IMR-90 (cell line): ENCODE measurements around the gene GNA15. TPM values are rescaled to one million over a fixed set of nuclear protein-coding genes. Genes with fewer than 3 reads are reported as not detected.

ENCODE experiments used
- ATAC-seq: fragments of 200-7000 bp; cut with Tn5 transposase; 2 replicates; pipeline ENCODE4 v1.9.1; 2020; ENCODE audit warnings: low read depth, mild to moderate bottlenecking, moderate library complexity
- BruUV-seq: library from RNA; stranded (reverse); fragments of 400-500 nt; replicated peaks from 2 replicates; lab custom pipeline; 2021; lab: Mats Ljungman, UMichigan
- CTCF ChIA-PET: fragments of 300-600 bp; formaldehyde crosslinking; extraction: SDS; loops from one replicate; lab custom pipeline; 2021; ENCODE audit warnings: antibody characterized with exemption; lab: Yijun Ruan, JAX
- POLR2A ChIA-PET: fragments of 300-600 bp; sonication (Branson Sonifier 250); formaldehyde crosslinking; loops from one replicate; lab custom pipeline; 2022; ENCODE audit warnings: antibody characterized with exemption; ENCODE audit not compliant: unreplicated experiment; lab: Charles Lee
- DNase-seq: peaks from one replicate; pipeline ENCODE4 v3.0.0; 2013
- H2AFZ ChIP-seq: replicated peaks from 2 replicates; pipeline ENCODE3; 2013; ENCODE audit warnings: low read length, mild to moderate bottlenecking; ENCODE audit not compliant: poor library complexity
- H2AK5ac ChIP-seq: 2 replicates; pipeline ENCODE4 v1.6.1; 2013; ENCODE audit warnings: low read depth, low read length, inconsistent platforms
- H2AK9ac ChIP-seq: replicated peaks from 2 replicates; pipeline ENCODE3; 2013; ENCODE audit warnings: mild to moderate bottlenecking, low read depth, low read length, moderate library complexity; ENCODE audit not compliant: poor library complexity
- H2BK120ac ChIP-seq: 2 replicates; pipeline ENCODE4 v1.6.1; 2013; ENCODE audit warnings: low read depth, low read length, inconsistent platforms
- H2BK15ac ChIP-seq: 3 replicates; pipeline ENCODE4 v1.6.1; 2013; ENCODE audit warnings: low read depth, low read length, inconsistent platforms
- H2BK20ac ChIP-seq: 2 replicates; pipeline ENCODE4 v1.6.1; 2013; ENCODE audit warnings: low read depth, mild to moderate bottlenecking, inconsistent platforms, low read length, moderate library complexity
- H2BK5ac ChIP-seq: 2 replicates; pipeline ENCODE4 v1.6.1; 2013; ENCODE audit warnings: mild to moderate bottlenecking, low read depth, low read length, inconsistent platforms; ENCODE audit not compliant: poor library complexity, severe bottlenecking
- H3K14ac ChIP-seq: replicated peaks from 2 replicates; pipeline ENCODE4 v1.6.1; 2013; ENCODE audit warnings: low read depth, low read length, inconsistent platforms
- H3K18ac ChIP-seq: 2 replicates; pipeline ENCODE4 v1.6.1; 2013; ENCODE audit warnings: low read depth, low read length, control low read depth
- H3K23ac ChIP-seq: 2 replicates; pipeline ENCODE4 v1.6.1; 2013; ENCODE audit warnings: low read depth, low read length, inconsistent platforms
- H3K27ac ChIP-seq: 2 replicates; pipeline ENCODE4 v1.5.1; 2013; ENCODE audit warnings: mild to moderate bottlenecking, control low read depth, low read length; ENCODE audit not compliant: insufficient read depth
- H3K27me3 ChIP-seq: 2 replicates; pipeline ENCODE4 v1.6.1; 2013; ENCODE audit warnings: low read length; ENCODE audit not compliant: control insufficient read depth, insufficient read depth
- H3K36me3 ChIP-seq: 2 replicates; pipeline ENCODE4 v1.6.1; 2013; ENCODE audit warnings: low read length, mixed read lengths; ENCODE audit not compliant: control insufficient read depth, insufficient read depth
- H3K4ac ChIP-seq: 2 replicates; pipeline ENCODE4 v1.6.1; 2013; ENCODE audit warnings: low read depth, low read length, inconsistent platforms
- H3K4me1 ChIP-seq: 2 replicates; pipeline ENCODE4 v1.6.1; 2013; ENCODE audit warnings: low read length, mixed read lengths; ENCODE audit not compliant: control insufficient read depth, insufficient read depth
- H3K4me2 ChIP-seq: 2 replicates; pipeline ENCODE4 v1.6.1; 2013; ENCODE audit warnings: low read depth, mild to moderate bottlenecking, control low read depth, low read length, moderate library complexity
- H3K4me3 ChIP-seq: 2 replicates; pipeline ENCODE4 v1.5.1; 2013; ENCODE audit warnings: low read depth, mild to moderate bottlenecking, control low read depth, low read length, moderate library complexity; ENCODE audit not compliant: insufficient read depth
- H3K56ac ChIP-seq: 2 replicates; pipeline ENCODE4 v1.6.1; 2013; ENCODE audit warnings: low read length, inconsistent platforms; ENCODE audit not compliant: insufficient read depth; ENCODE audit errors: extremely low read depth
- H3K79me1 ChIP-seq, 2 experiments: 2 replicates each; pipeline ENCODE4 v1.6.1; 2013; ENCODE audit warnings: low read length in 2 of 2, inconsistent platforms in 1 of 2, low read depth in 1 of 2
- H3K9ac ChIP-seq: 2 replicates; pipeline ENCODE4 v1.6.1; 2013; ENCODE audit warnings: low read depth, low read length, control low read depth
- H3K9me1 ChIP-seq: 2 replicates; pipeline ENCODE4 v1.6.1; 2013; ENCODE audit warnings: low read length, inconsistent platforms; ENCODE audit not compliant: insufficient read depth
- H3K9me3 ChIP-seq: 2 replicates; pipeline ENCODE4 v1.6.1; 2013; ENCODE audit warnings: low read length; ENCODE audit not compliant: control insufficient read depth, insufficient read depth
- H4K20me1 ChIP-seq: 2 replicates; pipeline ENCODE4 v1.6.1; 2013; ENCODE audit warnings: low read length, inconsistent platforms; ENCODE audit not compliant: insufficient read depth
- H4K5ac ChIP-seq: 2 replicates; pipeline ENCODE4 v1.6.1; 2013; ENCODE audit warnings: mild to moderate bottlenecking, low read depth, low read length, control low read depth
- H4K8ac ChIP-seq, 2 experiments: 2 replicates each; pipeline ENCODE4 v1.6.1; 2013; ENCODE audit warnings: low read depth in 2 of 2, low read length in 2 of 2, control low read depth in 1 of 2, inconsistent platforms in 1 of 2
- H4K91ac ChIP-seq: 2 replicates; pipeline ENCODE4 v1.6.1; 2013; ENCODE audit warnings: low read depth, low read length, inconsistent platforms; ENCODE audit not compliant: insufficient read depth
- FOS ChIP-seq: fragments of 150-350 bp; IDR thresholded peaks from 2 replicates; pipeline ENCODE4 v1.6.1; 2016; ENCODE audit warnings: low read depth, low read length
- RFX5 ChIP-seq: IDR thresholded peaks from 2 replicates; pipeline ENCODE4 v1.8.0; 2012; ENCODE audit warnings: low read depth, mild to moderate bottlenecking, low read length, moderate library complexity
- WGBS, 2 experiments: methylation state at CpG; one replicate each; pipeline versions ENCODE4 v1.1.5 to v1.1.7; 2013; ENCODE audit warnings: missing lambda C conversion rate in 2 of 2; ENCODE audit not compliant: insufficient read length in 1 of 2; ENCODE audit errors: extremely low coverage in 2 of 2; 5-methylcytosine and 5-hydroxymethylcytosine counted together
- dilution Hi-C: fragments of 300-500 bp; cut with HindIII; formaldehyde crosslinking; loops from one replicate; pipeline ENCODE4 v1.14.3; 2018; ENCODE audit warnings: low sequenced_read_pairs; ENCODE audit not compliant: unreplicated experiment
- in situ Hi-C: fragments of 300-500 bp; cut with MboI; formaldehyde crosslinking; loops from 3 replicates; pipeline ENCODE4 v1.14.3; 2019; ENCODE audit warnings: low sequenced_read_pairs, inconsistent platforms, mixed read lengths
- intact Hi-C: fragments of 100-400 bp; cut with micrococcal nuclease; formaldehyde crosslinking; loops from 2 replicates; pipeline ENCODE4 v1.10.0; 2022
- polyA plus RNA-seq, 3 experiments: library from polyadenylated mRNA; depleted of rRNA; stranded (reverse); fragments of >200 nt; gene quantifications; 2 replicates each; pipeline ENCODE4 v1.2.3, GENCODE V29; 2012; ENCODE audit warnings: low replicate concordance in 1 of 3
- total RNA-seq: library from RNA; depleted of rRNA; stranded (reverse); fragments of >200 nt; gene quantifications from 2 replicates; pipeline ENCODE4 v1.2.3, GENCODE V29; 2012
- TF ChIP-seq, protein P1 (sequence below): conservative IDR thresholded peaks from 2 replicates; pipeline ENCODE4 v1.5.1; 2012; ENCODE audit warnings: mild to moderate bottlenecking, low read depth, low read length, improper control_type of control experiment

The GNA15 gene
- total and polyA plus RNA-seq, 2 of the 4 experiments (the other 2 are of a cell fraction) = 0.18 TPM; not detected in 1

DNA sequence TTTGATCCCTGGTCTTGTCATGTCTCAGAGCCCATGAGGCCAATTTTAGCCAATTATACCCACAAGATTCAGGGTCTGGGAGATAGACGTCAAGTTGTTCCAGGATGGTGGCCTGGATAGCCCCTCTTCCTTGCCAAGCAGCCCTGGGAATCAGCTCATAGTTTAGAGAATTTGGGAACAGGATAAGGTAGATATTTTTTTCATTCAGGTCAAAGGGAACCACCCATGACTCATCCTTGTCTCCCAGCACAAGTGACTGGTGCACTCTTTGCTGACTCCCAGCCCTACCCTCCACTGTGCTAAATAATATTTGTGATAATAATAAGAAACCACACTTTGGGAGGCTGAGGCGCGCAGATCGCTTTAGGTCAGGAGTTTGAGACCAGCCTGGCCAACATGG lies 25.6 kb downstream of the GNA15 start:
- ATAC-seq = peak; percentile 35; the same call in 1 of the 2 replicates
- in situ Hi-C loops = loop anchor here (5.0 kb wide), 1 partner anchor 204 kb away; no protein-coding TSS in a partner anchor
- no CpG with 5 or more reads among the region's 4 CpGs for WGBS, 2 experiments

More for the DNA sequence above, 25.6 kb downstream of the GNA15 start:
- H3K36me3 ChIP-seq = no peaks in the 10 kb centered on the region
- ChIA-PET CTCF (interaction anchor here (1.1 to 1.2 kb wide), 2 partner anchors 85 to 211 kb away, joined by 3 read pairs; no protein-coding TSS in a partner anchor), POLR2A (no interaction called here)
- H3K4ac ChIP-seq = no peak overlapping the region; the same call in 1 of the 2 replicates
- dilution Hi-C loops (no loop called here), intact Hi-C loops (no loop called here)
- no peak overlapping the region for H3K9ac ChIP-seq
- no peak overlapping the region for H2AK9ac ChIP-seq
- no peaks in the 10 kb centered on the region; the same call in 1 of the 2 replicates for H3K4me1 ChIP-seq
- no peak overlapping the region for H2BK15ac ChIP-seq
- peak; percentile 43 for DNase-seq
- H3K56ac ChIP-seq = no peak overlapping the region
- peak overlapping the region; percentile 57 for H2AFZ ChIP-seq
- no peaks in the 10 kb centered on the region for H3K9me1 ChIP-seq
- no peaks in the 10 kb centered on the region for H3K27me3 ChIP-seq
- no peak overlapping the region for H2BK120ac ChIP-seq
- H4K5ac ChIP-seq = no peak overlapping the region
- peak; percentile 63 for TF ChIP-seq FOS
- TF ChIP-seq, protein P1, sequence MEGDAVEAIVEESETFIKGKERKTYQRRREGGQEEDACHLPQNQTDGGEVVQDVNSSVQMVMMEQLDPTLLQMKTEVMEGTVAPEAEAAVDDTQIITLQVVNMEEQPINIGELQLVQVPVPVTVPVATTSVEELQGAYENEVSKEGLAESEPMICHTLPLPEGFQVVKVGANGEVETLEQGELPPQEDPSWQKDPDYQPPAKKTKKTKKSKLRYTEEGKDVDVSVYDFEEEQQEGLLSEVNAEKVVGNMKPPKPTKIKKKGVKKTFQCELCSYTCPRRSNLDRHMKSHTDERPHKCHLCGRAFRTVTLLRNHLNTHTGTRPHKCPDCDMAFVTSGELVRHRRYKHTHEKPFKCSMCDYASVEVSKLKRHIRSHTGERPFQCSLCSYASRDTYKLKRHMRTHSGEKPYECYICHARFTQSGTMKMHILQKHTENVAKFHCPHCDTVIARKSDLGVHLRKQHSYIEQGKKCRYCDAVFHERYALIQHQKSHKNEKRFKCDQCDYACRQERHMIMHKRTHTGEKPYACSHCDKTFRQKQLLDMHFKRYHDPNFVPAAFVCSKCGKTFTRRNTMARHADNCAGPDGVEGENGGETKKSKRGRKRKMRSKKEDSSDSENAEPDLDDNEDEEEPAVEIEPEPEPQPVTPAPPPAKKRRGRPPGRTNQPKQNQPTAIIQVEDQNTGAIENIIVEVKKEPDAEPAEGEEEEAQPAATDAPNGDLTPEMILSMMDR = no peak
- TF ChIP-seq RFX5 = no peak
- no peak overlapping the region for H3K4me2 ChIP-seq
- peaks cover 4% of the 10 kb centered on the region; the same call in 1 of the 2 replicates for H3K9me3 ChIP-seq
- H2BK5ac ChIP-seq = no peak overlapping the region
- no peak overlapping the region for H3K23ac ChIP-seq
- no peaks in the 10 kb centered on the region for H4K20me1 ChIP-seq
- no peak overlapping the region for H3K4me3 ChIP-seq
- H3K79me1 ChIP-seq = no peaks in the 10 kb centered on the region
- no peak overlapping the region for H2BK20ac ChIP-seq
- H3K27ac ChIP-seq = no peak overlapping the region
- H4K8ac ChIP-seq = no peak overlapping the region; a peak in 1 of 4 replicates
- H4K91ac ChIP-seq = no peak overlapping the region
- BruUV-seq = no TSS peak
- H3K14ac ChIP-seq = 0 out of 2 replicates have a peak overlapping the region, but pooled peaks have one; percentile 17
- no peak overlapping the region for H2AK5ac ChIP-seq
- H3K18ac ChIP-seq = no peak overlapping the region
